Measurements from ENCODE around the gene FAM131B.
"Not testable (repeated sequence)": the region's sequence is repeated elsewhere in the genome, so short reads cannot be mapped to it uniquely, and the experiment has no call there.

The FAM131B gene

DNA sequence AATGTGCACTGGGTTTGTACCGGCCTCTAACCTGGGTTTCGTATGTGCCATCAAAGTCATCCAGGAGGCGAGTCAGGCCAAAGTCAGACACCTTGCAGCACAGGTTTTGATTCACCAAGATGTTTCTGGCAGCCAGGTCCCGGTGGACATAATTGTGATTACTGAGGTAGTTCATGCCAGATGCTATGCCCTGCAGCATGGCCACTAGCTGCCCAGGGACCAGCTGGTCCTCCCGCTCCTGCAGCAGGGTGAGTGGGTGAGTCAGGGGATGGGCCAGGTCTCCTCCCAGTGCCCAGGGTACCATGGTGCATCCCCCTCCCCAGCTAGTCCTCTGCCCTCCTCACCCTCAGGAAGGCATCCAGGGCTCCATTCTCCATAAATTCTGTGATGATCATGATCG, 32.3 kb upstream of the FAM131B start:
- DNase-seq: no peak

DNA sequence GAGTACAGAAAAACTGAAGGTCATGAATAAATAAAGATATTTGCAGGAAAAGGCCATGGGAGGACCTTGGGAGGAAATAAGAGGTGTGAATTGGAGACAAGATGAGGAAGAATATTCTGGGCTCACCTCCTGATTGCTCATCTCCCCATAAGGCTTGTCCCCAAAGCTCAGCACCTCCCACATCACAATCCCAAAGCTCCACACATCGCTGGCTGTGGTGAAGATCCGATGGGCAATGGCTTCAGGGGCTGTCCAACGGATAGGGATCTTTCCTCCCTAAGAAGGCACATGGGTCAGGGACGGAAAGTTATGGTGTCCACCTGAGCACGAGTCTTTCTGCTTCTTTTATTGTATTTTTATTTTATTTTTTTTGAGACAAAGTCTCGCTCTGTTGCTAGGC, 31.6 kb upstream of the FAM131B start:
- DNase-seq: no peak

GRCh38 chr7:143393267-143394041, 30.9 kb upstream of the FAM131B start:
- no peak for DNase-seq

DNA sequence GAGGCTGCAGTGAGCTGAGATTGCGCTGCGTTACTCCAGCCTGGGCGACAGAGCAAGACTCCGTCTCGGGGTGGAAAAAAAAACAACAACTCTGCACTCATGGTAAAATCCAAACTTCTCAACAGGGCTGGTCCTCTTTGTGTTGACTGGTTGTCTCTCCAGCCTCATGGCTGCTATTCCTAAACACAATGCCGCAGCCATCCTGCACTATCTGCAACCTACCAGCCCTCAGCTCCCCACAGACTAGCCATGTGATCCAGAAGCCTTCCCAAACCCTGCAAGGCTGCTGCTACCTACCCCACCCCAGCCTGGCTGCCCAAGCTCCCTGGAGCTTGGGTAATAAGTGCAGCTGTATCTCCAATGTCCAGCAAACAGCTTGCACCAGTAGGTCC, 30.4 kb upstream of the FAM131B start:
- no peak for DNase-seq

DNA sequence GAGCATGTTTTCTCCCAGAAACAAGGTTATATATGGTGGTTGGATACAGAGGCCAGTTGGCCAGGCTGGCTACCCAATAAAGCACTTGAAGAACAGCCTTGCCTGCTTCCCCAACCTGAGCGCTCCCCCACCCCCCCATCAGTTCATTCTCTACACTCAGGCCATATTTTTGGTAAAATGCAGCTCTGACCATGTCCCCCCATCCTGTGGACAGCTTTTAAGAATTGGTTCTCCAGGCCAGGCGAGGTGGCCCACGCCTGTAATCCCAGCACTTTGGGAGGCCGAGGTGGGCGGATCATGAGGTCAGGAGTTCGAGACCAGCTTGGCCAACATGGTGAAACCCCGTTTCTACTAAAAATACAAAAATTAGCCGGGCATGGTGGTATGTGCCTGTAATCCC, 29.9 kb upstream of the FAM131B start:
- not testable (repeated sequence) for DNase-seq

DNA sequence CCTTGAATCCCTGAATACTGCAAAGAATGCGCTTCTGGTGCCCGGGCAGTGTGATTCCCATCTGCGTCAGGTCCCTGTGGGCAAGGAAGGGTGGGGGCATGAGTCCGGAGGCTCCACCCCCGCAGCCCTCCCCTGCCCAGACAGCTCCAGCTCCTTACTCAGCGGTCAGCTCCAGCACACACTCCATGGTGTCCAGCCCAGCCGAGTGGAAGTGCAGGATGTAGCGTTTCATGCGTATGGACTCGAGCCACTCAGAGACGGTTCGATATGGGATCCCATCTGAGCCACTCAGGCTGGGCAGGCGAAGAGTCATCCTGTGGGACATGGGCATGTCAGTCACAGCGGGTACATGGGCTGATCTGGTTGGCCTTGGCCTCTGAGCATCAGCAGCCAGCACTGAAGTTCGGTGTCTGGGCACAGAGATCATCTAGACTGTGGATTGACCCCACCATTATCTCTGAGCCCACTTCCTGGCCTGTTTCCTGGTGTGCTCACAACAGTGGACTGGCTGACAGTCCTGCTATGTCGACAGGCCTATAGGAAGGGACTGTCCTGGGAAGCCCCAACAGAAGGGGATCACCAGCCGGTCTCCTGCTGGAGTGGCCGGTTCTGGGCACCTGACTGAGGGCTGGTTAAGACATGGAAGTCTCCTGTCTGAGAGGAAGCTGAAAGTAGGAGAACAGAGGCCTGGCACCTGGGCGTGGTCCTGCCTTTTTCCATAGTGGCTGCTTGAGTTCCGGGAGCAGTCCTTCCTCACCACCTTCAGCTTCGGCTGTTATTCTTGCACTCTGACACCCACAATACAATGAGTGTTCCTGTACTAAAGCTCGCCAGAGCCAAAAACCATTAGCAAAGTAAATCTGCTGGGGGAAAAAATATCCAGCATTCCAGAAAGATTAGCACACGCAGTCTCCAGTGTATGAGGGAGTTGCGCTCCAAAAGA, 29.2 kb upstream of the FAM131B start:
- no peak for DNase-seq

DNA sequence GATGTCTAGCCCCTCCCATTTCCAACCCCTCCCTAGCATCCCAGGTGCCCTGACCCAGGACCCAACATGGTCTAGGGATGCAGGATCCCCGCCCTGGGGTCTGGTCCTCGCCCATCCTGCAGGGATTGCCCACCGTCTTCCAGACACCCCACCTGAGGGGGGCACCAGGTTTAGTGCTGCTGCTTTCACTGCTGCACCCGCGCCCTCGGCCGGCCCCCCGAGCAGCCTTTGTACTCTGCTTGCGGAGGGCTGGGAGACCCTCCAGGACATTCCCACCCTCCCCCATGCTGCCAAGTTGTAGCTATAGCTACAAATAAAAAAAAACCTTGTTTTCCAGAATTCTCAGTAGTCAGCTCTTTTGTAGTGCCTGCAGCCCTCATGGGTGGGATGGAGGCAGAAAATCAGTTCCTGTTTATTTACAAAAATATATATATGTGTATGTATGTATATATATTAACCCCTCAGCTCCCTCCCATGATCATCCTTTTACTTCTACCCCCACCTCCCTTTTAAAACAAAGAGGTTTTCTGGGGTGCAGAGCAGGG, 28.3 kb upstream of the FAM131B start:
- no peak for DNase-seq

DNA sequence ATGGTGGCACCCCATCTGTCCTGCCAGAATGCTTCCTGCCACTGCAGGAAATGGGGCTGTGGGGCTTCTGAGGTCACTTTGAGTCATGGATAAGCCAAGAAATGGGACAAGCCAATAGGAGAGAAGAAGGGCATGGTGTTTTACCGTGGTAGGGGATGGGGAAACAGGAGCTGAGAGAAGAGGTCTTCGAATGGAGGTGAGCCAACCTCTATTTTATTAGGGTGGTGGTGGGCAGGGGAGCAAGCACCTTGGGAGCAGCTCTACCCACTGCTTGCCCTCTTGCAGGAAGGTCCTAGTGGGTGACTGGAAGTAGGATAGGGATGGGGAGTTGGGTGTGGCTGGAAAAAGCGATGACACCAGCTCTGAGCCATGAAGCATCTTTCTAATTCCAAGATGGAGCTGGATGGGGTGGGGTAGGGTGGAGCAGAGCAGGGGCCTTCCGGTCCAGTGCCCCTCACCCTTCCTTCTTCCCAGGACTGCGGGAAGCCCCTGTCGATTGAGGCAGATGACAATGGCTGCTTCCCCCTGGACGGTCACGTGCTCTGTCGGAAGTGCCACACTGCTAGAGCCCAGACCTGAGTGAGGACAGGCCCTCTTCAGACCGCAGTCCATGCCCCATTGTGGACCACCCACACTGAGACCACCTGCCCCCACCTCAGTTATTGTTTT, 27.7 kb upstream of the FAM131B start:
- DNase-seq: no peak

DNA sequence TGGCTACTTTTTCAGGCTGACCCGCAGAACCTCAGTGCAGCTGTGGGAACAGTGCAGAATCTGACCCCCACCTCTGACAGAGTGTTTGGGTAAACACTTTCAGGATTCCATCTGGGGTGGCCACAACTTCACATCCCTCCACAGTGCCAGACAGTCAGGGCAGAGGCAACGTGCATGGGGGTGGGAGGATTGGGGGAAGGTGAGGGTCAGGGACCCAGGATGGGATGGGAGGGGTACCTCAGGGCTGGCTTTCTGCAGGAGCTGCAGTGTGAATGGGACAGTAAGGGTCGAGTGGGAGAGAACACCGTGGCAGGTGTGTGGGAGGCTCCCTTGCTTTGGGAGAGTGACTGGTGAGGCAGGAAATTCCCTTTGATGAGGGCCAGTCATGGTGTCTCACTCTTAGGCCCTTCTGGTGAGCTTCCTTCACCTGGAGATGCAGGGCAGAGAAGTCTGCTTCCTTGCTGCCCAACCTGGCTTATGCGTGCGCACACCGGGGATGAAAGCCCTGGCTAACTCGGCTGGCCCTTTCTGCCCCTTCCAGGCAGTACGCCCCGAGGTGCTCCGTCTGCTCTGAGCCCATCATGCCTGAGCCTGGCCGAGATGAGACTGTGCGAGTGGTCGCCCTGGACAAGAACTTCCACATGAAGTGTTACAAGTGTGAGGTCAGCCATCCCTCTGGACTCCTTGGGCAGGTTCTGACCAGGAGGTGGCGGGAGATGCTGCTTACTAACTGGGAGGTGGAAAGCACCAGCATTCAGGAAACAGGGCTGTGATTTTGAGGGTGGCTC, 27.0 kb upstream of the FAM131B start:
- no peak for DNase-seq

- DNase-seq: no peak
Measured at GRCh38 chr7:143388491-143389101, 26.1 kb upstream of the FAM131B start.

DNA sequence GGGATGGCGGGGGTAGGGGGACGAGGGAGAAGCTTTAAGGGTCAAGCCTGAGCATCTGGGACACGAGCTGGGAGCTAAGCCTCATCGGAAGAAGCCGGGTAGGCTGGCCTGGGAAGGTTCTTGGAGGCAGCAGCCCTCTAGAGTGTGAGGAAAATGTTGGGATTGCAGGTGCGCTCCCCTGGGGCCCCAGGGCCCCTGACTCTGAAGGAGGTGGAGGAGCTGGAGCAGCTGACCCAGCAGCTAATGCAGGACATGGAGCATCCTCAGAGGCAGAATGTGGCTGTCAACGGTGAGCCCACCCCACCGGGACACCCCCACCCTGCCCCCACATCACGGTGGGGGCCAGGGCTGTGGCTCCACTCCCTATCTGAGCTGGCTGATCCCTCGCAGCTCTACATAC, 25.5 kb upstream of the FAM131B start:
- DNase-seq: no peak

DNA sequence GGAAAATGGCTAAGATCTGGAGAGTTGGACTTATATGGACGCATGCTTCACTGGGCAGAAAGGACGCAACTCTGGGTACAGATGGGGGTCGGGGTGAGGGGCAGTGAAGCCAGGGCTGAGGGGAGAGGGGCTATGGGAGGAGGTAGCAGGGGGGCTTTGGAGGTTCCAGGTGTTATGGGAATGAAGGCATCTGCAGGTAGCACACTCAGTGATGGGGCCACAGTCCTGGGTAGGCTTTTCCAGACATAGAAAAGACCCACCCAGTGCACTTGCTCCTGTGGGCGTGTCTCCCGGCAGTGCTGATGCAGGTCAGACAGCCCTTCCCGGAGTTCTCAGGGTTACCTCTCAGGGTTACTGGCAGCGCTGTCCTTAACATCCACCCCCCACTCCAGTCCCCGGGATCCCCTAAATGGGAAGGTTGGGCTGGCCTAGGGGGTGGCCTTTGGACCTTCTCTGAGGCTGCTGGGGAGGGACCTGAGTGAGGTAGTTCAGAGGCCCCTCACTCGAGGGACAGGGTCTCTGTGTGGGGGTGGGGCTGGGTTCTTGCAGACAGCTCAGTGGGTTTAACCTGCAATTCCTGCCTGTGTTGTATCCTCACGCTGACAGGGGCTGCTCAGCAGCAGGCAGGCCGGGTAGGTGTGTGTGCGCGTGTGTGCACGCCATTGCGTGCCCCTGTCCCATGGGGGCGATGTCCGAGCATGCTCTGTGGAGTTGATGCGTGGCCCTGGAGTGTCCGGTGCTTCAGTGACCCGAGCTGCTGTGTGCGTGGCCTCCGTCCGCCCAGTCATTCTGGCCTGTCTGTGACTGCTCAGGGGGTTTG, 24.9 kb upstream of the FAM131B start:
- no peak for DNase-seq

DNA sequence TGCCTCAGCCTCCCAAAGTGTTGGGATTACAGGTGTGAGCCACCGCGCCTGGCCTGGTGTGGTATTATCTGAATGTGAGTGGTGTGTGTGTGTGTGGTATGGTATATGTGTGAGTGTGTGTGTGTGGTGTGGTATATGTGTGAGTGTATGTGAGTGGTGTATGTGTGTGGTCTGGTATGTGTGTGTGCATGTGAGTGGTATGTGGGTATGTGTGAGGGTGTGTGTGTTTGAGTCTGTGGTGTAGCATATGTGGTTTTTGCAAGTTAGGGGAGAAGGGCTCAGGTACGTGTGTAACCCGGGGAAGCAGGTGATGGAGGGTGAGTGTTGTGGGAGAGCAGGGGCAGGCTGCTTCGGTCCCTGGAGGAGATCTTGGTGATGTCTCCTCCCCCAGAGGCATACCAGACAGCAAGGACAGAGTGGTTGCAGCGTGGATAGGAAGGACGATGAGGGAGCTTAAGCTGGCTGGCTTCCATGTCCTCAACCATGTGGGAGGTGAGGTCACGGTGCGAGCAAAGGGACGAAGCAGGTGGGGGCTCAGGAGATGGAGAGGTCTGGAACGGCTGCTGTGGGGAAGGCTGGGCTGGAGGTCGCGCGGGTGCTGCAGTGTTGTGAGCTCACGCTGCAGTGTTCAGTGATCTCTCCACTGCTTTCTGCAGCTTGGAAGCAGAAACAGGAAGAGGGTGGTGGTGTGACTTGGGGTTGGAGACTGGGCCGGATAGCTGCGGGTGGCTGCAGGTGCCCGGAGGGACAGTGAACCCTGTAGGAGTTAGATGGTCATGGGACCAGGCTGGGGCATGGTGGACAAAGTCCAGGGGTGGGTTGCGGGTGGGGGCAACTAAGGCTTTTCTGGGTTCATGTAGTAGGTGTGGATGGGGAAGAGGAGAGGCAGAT, 23.6 kb upstream of the FAM131B start:
- no peak for DNase-seq

- no peak for DNase-seq
Measured at GRCh38 chr7:143384661-143385631, 22.4 kb upstream of the FAM131B start.

DNA sequence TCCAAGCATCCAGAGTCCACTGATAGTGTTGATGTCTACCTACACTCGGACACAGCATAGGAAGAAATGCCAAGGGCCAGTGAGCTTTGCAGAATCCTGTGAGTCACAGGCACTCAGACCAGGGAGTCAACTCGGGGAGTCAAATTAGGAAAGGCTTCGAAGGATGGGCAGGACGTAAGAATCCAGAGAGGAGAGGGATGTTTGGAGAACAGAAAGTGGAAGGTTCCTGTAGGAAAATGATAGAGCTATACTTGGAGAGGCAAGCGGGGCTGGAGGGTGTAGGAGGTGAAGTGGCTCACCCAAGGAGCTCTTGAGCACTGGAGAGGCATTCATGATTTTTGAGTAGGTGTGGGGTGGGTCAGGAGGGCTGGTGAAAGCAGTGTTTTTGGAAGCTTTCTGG, 21.6 kb upstream of the FAM131B start:
- no peak for DNase-seq

DNA sequence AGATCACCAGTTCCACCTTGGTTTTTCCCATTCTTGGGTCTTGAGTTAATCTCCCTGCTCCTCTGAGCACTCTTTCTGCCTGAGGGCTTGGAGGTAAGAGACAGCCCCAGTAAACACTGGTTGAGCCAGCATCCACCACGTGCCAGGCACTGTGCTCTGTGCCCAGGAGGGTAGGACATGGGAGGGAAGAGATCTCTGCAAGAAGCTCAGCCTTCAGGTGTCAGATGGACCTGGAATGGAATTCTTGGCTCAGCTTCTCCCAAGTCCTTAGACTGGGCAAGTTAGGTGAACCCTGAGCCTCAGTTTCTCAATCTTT, 21.1 kb upstream of the FAM131B start:
- no peak for DNase-seq

GRCh38 chr7:143382791-143383641, 20.5 kb upstream of the FAM131B start:
- DNase-seq: no peak

All from NCI-H526 treated with DMSO at 0.1 percent for 48 hours (cell line).